Endothelial cell of umbilical vein (primary cell): Measurements from ENCODE around the gene MYRFL. TPM values are rescaled to one million over a fixed set of nuclear protein-coding genes. Genes with fewer than 3 reads are reported as not detected.

Experiments
- BruUV-seq: library from RNA; stranded (reverse); fragments of 400-500 nt; replicated peaks from 2 replicates; lab custom pipeline; 2021; lab: Mats Ljungman, UMichigan
- CTCF ChIA-PET: fragments of 300-600, 350-600 bp; sonication (Branson Sonifier 250); formaldehyde crosslinking; loops from one replicate; lab custom pipeline; 2021; ENCODE audit warnings: antibody characterized with exemption, inconsistent platforms; lab: Charles Lee
- POLR2A ChIA-PET: fragments of 300-600, 350-600 bp; sonication (Branson Sonifier 250); formaldehyde crosslinking; loops from one replicate; lab custom pipeline; 2021; ENCODE audit warnings: antibody characterized with exemption, inconsistent platforms; lab: Charles Lee
- DNase-seq: peaks from one replicate; pipeline ENCODE4 v3.0.0-alpha.2; 2011; ENCODE audit warnings: low read depth, low spot score
- FAIRE-seq: peaks from 2 replicates; lab custom pipeline; 2011; peaks lifted over from hg19 to GRCh38; lab: Jason Lieb, UNC
- H2AFZ ChIP-seq: 2 replicates; pipeline ENCODE4 v1.6.0; 2012; ENCODE audit warnings: low read depth, low read length, control low read depth, inconsistent platforms
- H3K27ac ChIP-seq: 2 replicates; pipeline ENCODE4 v1.5.1; 2011; ENCODE audit warnings: low read depth, mild to moderate bottlenecking, control low read depth, low read length, moderate library complexity; ENCODE audit not compliant: insufficient read depth
- H3K27me3 ChIP-seq, 2 experiments: 2 replicates each; pipeline versions ENCODE4 v1.6.0 to v1.6.1; 2011; ENCODE audit warnings: low read length in 2 of 2, mixed read lengths in 1 of 2; ENCODE audit not compliant: control insufficient read depth in 2 of 2, insufficient read depth in 2 of 2
- H3K36me3 ChIP-seq, 2 experiments: 2 replicates in 1 of 2; 3 replicates in 1 of 2; pipeline ENCODE4 v1.5.1; 2011; ENCODE audit warnings: low read length in 2 of 2, mild to moderate bottlenecking in 1 of 2, moderate library complexity in 1 of 2; ENCODE audit not compliant: control insufficient read depth in 2 of 2, insufficient read depth in 2 of 2; ENCODE audit errors: extremely low read depth in 1 of 2
- H3K4me1 ChIP-seq: 3 replicates; pipeline ENCODE4 v1.5.1; 2011; ENCODE audit warnings: mild to moderate bottlenecking, low read length; ENCODE audit not compliant: control insufficient read depth, insufficient read depth; ENCODE audit errors: extremely low read depth
- H3K4me2 ChIP-seq: 2 replicates; pipeline ENCODE4 v1.6.1; 2011; ENCODE audit warnings: low read length, control low read depth, mixed read lengths; ENCODE audit not compliant: insufficient read depth
- H3K4me3 ChIP-seq, 3 experiments: fragments of 200-600 bp in 1 of 3; sonication (generic), shearing (Covaris generic) in 1 of 3; replicated peaks in 1 of 3; 2 replicates each; pipeline ENCODE4 v1.5.1; 2011 to 2016; ENCODE audit warnings: control low read depth in 3 of 3, low read length in 3 of 3, mild to moderate bottlenecking in 2 of 3, inconsistent platforms in 1 of 3, low read depth in 1 of 3, moderate library complexity in 1 of 3; ENCODE audit not compliant: insufficient read depth in 1 of 3
- H3K79me2 ChIP-seq: 2 replicates; pipeline ENCODE4 v1.6.0; 2012; ENCODE audit warnings: low read length, inconsistent platforms; ENCODE audit not compliant: control insufficient read depth, insufficient read depth
- H3K9ac ChIP-seq: replicated peaks from 2 replicates; pipeline ENCODE3; 2011; ENCODE audit warnings: low read length, control low read depth; ENCODE audit not compliant: insufficient read depth; ENCODE audit errors: extremely low read depth
- H3K9me1 ChIP-seq: replicated peaks from 3 replicates; pipeline ENCODE4 v1.6.0; 2011; ENCODE audit warnings: mild to moderate bottlenecking, low read length; ENCODE audit not compliant: control insufficient read depth, insufficient read depth; ENCODE audit errors: extremely low read depth
- H3K9me3 ChIP-seq: replicated peaks from 2 replicates; pipeline ENCODE4 v1.5.1; 2012; ENCODE audit warnings: low read length, inconsistent platforms; ENCODE audit not compliant: control insufficient read depth, insufficient read depth
- H4K20me1 ChIP-seq: replicated peaks from 2 replicates; pipeline ENCODE3; 2011; ENCODE audit warnings: mild to moderate bottlenecking, low read length; ENCODE audit not compliant: control insufficient read depth, insufficient read depth; ENCODE audit errors: extremely low read depth
- CTCF ChIP-seq, 2 donors: IDR thresholded peaks; 1 replicate in 1 of 2; 2 replicates in 1 of 2; pipeline ENCODE4 v1.5.1; 2011; ENCODE audit warnings: low read length in 2 of 2, mild to moderate bottlenecking in 2 of 2, moderate library complexity in 2 of 2, control low read depth in 1 of 2, inconsistent platforms in 1 of 2, low read depth in 1 of 2; ENCODE audit not compliant: insufficient read depth in 1 of 2; ENCODE audit errors: extremely low read depth in 1 of 2
- EZH2 ChIP-seq: IDR thresholded peaks from 2 replicates; pipeline ENCODE4 v1.6.1; 2012; ENCODE audit warnings: borderline replicate concordance, low read depth, mild to moderate bottlenecking, moderate library complexity, low read length, inconsistent platforms; ENCODE audit not compliant: severe bottlenecking
- FOS ChIP-seq: IDR thresholded peaks from 2 replicates; pipeline ENCODE4 v1.6.1; 2011; ENCODE audit warnings: mild to moderate bottlenecking, low read length, moderate library complexity, borderline replicate concordance; ENCODE audit not compliant: insufficient read depth
- JUN ChIP-seq: IDR thresholded peaks from 2 replicates; pipeline ENCODE4 v1.6.1; 2011; ENCODE audit warnings: borderline replicate concordance, low read depth; ENCODE audit not compliant: insufficient read length, insufficient read depth
- MAX ChIP-seq: IDR thresholded peaks from 2 replicates; pipeline ENCODE4 v1.6.1; 2011; ENCODE audit not compliant: insufficient read depth, insufficient read length
- MYC ChIP-seq: IDR thresholded peaks from one replicate; pipeline ENCODE4 v1.6.1; 2011; ENCODE audit warnings: mild to moderate bottlenecking, low read depth, low read length
- POLR2A ChIP-seq: IDR thresholded peaks from 2 replicates; pipeline ENCODE4 v1.6.1; 2012; ENCODE audit warnings: low read depth, mild to moderate bottlenecking, control low read depth, low read length
- POLR2AphosphoS5 ChIP-seq: IDR thresholded peaks from 2 replicates; pipeline ENCODE4 v1.6.1; 2012; ENCODE audit warnings: low read depth, mild to moderate bottlenecking, control low read depth, low read length, moderate library complexity; ENCODE audit not compliant: insufficient read depth
- dilution Hi-C: fragments of 300-500 bp; cut with MboI; formaldehyde crosslinking; loops from one replicate; pipeline ENCODE4 v1.15.0; 2019; ENCODE audit warnings: low sequenced_read_pairs; ENCODE audit not compliant: extremely low pct_ligation_motif_present
- intact Hi-C: fragments of 100-400 bp; cut with micrococcal nuclease; formaldehyde crosslinking; loops from one replicate; pipeline ENCODE4 v1.10.0; 2022
- polyA plus RNA-seq, 4 experiments: library from polyadenylated mRNA; depleted of rRNA in 3 of 4; stranded (reverse) in 3 of 4; unstranded in 1 of 4; fragments of >200 nt; gene quantifications; 2 replicates each; pipeline versions ENCODE4 v1.2.1 to v1.2.3, GENCODE V29; 2011 to 2012; ENCODE audit warnings: missing spikeins in 1 of 4
- total RNA-seq: library from RNA; stranded (reverse); gene quantifications from 2 replicates; pipeline ENCODE4 v1.2.3, GENCODE V29; 2021

The MYRFL gene
- total and polyA plus RNA-seq, 2 donors (not counting 3 experiments of a cell fraction or from before 2014, with no cell fraction given) = not detected

- FAIRE-seq (no peak), DNase-seq (no peak)
- Histone ChIP-seq H3K27me3 (peaks cover 0 to 3% of the 10 kb centered on the region in 2 experiments), H3K79me2 (no peaks in the 10 kb centered on the region), H3K4me2 (no peak overlapping the region), H3K36me3 (no peaks in the 10 kb centered on the region), H3K4me3 (no peak overlapping the region), H2AFZ (no peak overlapping the region), H3K4me1 (no peaks in the 10 kb centered on the region), H3K9ac (no peak overlapping the region), H3K9me1 (no peaks in the 10 kb centered on the region), H4K20me1 (no peaks in the 10 kb centered on the region), H3K27ac (no peak overlapping the region), H3K9me3 (no peaks in the 10 kb centered on the region)
- intact Hi-C loops (no loop called here), dilution Hi-C loops (no loop called here)
- CTCF ChIA-PET = interaction anchor here (1.6 kb wide), 1 partner anchor 33 kb away, joined by 4 read pairs; no protein-coding TSS in a partner anchor
- BruUV-seq = no TSS peak
- POLR2A ChIA-PET = no interaction called here
- no peak for TF ChIP-seq POLR2A
- TF ChIP-seq CTCF (IDR thresholded peaks at IDR 0.05; ENCODE audit: extremely low read depth in 1 of 2, insufficient read depth in 1 of 2, low read depth in 1 of 2, low read length in 2 of 2) = no peak
- no peak for TF ChIP-seq MAX
- no peak for TF ChIP-seq JUN
- TF ChIP-seq POLR2AphosphoS5 = no peak
- no peak for TF ChIP-seq EZH2
- no peak for TF ChIP-seq FOS
- TF ChIP-seq MYC = no peak
These were observed 174.5 kb downstream of the MYRFL start for GRCh38 chr12:69999561-69999960.
